Endometrium (tissue), 2 donors: Measurements from ENCODE around the gene RIPOR1.

Experiments used
- FAIRE-seq: peaks from 2 replicates; lab custom pipeline; 2012; peaks lifted over from hg19 to GRCh38; lab: Jason Lieb, UNC
- donor health status: control.
- donor health status: control.

RIPOR1 gene

DNA sequence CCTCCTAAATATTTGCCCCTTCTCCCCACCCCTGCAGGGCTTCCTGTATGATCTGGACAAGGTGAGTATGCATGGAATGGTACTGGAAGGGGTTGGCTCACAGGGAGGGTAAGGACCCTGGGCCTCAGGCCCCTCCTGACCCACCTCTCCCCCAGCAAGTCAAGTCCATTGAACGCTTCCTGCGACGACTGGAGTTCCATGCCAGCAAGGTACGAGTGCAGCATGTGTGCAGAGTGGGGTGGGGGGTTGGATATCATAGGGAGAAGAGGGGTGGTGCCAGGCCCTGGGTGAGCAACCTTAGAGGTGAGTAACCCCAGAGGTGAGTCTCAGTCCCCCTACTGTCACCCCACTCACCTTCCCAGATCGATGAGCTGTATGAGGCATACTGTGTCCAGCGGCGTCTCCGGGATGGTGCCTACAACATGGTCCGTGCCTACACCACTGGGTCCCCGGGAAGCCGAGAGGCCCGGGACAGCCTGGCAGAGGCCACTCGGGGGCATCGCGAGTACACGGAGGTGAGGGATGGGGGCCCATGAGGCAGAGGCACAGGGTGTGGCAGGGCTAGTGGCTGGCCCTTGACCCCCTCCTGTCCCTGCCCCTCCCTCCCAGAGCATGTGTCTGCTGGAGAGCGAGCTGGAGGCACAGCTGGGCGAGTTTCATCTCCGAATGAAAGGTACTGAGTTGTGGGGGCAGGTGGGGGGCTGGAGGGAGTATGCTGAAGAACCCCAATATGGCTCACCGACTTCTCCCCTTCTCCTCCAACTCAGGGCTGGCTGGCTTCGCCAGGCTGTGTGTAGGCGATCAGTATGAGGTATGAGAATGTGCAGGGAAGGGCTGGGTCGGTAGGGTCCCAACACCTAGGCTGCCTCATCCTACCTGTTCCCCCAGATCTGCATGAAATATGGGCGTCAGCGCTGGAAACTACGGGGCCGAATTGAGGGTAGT, 11.3 kb downstream of the RIPOR1 start:
- FAIRE-seq: no peak

DNA sequence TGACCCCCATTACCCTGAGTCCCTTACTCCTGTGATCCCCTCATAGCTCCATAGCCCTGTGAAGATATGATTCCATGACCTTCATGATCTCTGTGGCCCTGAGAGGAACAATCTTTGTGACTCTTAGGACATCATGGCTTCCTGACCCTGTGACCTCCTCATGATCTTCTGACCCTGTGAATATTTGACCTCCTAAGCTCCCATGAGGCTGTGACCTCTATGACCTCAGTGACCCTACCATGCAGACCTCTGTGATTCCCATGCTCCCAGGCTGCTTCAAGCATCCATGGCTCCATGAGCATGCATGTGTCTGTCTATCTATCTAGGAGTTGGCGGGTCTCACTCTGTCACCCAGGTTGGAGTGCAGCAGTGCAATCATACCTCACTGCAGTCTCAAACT, 12.1 kb downstream of the RIPOR1 start:
- FAIRE-seq: no peak

- FAIRE-seq: no peak
These were observed 13.0 kb downstream of the RIPOR1 start for GRCh38 chr16:67541391-67542263.

DNA sequence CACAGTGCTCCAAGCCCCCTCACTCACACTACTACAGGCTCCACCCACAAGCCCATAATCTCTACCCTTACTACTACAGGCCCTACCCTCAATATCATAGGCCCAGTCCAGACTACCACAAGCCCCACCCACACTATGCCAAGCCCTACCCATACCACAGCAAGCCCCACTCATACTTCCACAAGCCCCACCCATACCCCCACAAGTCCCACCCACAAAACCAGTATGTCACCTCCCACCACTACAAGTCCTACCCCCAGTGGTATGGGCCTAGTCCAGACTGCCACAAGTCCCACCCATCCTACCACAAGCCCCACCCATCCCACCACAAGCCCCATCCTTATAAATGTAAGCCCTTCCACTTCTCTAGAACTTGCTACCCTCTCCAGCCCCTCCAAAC, 13.8 kb downstream of the RIPOR1 start:
- FAIRE-seq: no peak

DNA sequence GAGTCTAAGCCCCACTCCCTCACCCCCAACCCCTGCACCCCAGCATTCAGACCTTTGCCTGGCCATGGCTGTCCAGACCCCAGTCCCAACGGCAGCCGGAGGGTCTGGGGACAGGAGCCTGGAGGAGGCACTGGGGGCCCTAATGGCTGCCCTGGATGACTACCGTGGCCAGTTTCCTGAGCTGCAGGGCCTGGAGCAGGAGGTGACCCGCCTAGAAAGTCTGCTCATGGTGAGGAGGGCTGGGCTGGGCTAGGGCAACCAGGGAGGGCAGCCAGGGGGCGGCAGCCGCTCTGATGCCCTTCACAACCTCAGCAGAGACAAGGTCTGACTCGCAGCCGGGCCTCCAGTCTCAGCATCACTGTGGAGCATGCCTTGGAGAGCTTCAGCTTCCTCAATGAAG, 14.4 kb downstream of the RIPOR1 start:
- FAIRE-seq: no peak

GRCh38 chr16:67543582-67543981, 15.0 kb downstream of the RIPOR1 start:
- FAIRE-seq: no peak

- FAIRE-seq: no peak
These were observed 15.8 kb downstream of the RIPOR1 start for GRCh38 chr16:67544329-67544841.

- FAIRE-seq: no peak
These were observed 16.4 kb downstream of the RIPOR1 start for GRCh38 chr16:67544844-67545664.

- no peak for FAIRE-seq
These were observed 17.0 kb downstream of the RIPOR1 start for GRCh38 chr16:67545665-67546024.

DNA sequence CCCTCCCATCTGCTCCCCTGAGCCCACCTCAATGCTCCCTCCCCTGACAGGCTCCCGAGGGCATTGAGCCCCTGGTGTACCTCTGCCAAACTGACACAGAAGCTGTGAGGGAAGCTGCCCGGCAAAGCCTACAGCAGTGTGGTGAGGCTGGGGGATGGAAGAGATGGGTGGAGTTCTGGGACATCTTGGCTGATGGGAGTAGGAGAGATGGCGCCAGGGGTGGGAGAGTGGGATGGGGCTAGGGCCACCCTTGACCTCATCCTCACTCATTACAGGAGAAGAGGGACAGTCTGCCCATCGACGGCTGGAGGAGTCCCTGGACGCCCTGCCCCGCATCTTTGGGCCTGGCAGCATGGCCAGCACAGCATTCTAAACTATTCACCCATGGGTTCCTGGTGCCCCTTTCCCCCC, 17.5 kb downstream of the RIPOR1 start:
- no peak for FAIRE-seq

GRCh38 chr16:67546761-67547422, 18.3 kb downstream of the RIPOR1 start:
- FAIRE-seq: no peak

GRCh38 chr16:67547423-67548264, 19.0 kb downstream of the RIPOR1 start:
- FAIRE-seq: no peak

GRCh38 chr16:67548265-67549126, 19.9 kb downstream of the RIPOR1 start:
- no peak for FAIRE-seq

GRCh38 chr16:67549240-67549639, 20.6 kb downstream of the RIPOR1 start:
- no peak for FAIRE-seq

GRCh38 chr16:67549936-67550335, 21.3 kb downstream of the RIPOR1 start:
- no peak for FAIRE-seq

- no peak for FAIRE-seq
These were observed 22.5 kb downstream of the RIPOR1 start for GRCh38 chr16:67551091-67551490.

DNA sequence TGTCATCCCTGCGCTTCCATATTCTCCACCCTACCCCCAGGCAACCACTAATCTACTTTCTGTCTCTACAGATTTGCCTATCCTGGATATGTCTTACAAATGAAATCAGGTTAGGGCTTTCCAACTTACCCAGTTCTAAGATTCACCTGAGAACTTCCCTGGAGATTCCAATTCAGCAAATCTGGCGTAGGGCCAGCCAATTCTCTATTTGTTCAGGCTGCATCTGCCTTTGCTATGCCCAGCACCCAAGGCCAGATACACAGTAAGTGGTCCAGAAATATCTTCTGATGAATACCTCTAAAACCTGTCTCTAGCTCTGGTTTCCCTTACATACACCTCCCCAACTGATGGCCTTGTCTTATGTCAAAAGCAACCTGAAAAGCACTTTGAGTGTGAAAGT, 23.3 kb downstream of the RIPOR1 start:
- FAIRE-seq: no peak

GRCh38 chr16:67552476-67552875, 23.8 kb downstream of the RIPOR1 start:
- no peak for FAIRE-seq

DNA sequence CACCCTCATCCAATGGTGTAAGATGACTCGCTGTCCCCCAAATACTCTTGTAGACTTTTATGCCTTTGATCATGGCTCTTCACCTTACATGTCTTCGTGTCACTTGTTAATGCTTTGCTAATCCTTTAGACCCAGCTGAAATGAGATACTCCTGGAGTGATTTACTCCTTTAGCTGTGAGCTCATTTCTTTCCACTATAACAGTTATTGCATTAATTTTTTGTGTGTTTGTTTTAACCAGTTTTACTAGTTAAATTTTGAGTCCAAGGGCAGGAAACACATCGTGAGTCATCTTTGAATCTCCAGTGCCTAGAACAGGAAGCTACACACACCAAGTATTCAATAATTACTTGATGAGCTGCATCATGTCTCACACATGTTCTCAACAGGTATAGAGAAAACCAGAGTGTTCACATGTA, 27.2 kb downstream of the RIPOR1 start:
- FAIRE-seq: no peak
